HEK293 (cell line): ENCODE results near the gene ANKRD6.

Source experiments
- SP2 ChIP-seq: fragments of 450-650 bp; formaldehyde crosslinking; IDR thresholded peaks from 2 replicates; pipeline ENCODE4 v1.5.1; 2016; ENCODE audit warnings: missing biosample characterization, missing genetic modification characterization
- ZNF140 ChIP-seq: fragments of 450-650 bp; formaldehyde crosslinking; IDR thresholded peaks from 2 replicates; pipeline ENCODE4 v1.5.1; 2016; ENCODE audit warnings: missing biosample characterization, missing genetic modification characterization
- ZNF184 ChIP-seq: fragments of 450-650 bp; IDR thresholded peaks from 2 replicates; pipeline ENCODE4 v1.5.1; 2018; ENCODE audit warnings: missing biosample characterization, mild to moderate bottlenecking, missing genetic modification characterization
- ZNF426 ChIP-seq: fragments of 450-650 bp; formaldehyde crosslinking; IDR thresholded peaks from 2 replicates; pipeline ENCODE4 v1.5.1; 2017; ENCODE audit warnings: missing biosample characterization, missing genetic modification characterization, mild to moderate bottlenecking, inconsistent platforms, moderate library complexity
- ZNF501 ChIP-seq: fragments of 450-650 bp; formaldehyde crosslinking; IDR thresholded peaks from 2 replicates; pipeline ENCODE4 v1.5.1; 2016; ENCODE audit warnings: missing biosample characterization, missing genetic modification characterization
- TF ChIP-seq, protein P1 (sequence below): fragments of 450-650 bp; formaldehyde crosslinking; IDR thresholded peaks from 2 replicates; pipeline ENCODE4 v1.5.1; 2016; ENCODE audit warnings: missing biosample characterization, missing genetic modification characterization
- TF ChIP-seq, protein P2 (sequence below): fragments of 450-650 bp; formaldehyde crosslinking; IDR thresholded peaks from 2 replicates; pipeline ENCODE4 v1.5.1; 2016; ENCODE audit warnings: missing biosample characterization, missing genetic modification characterization, low read depth
- TF ChIP-seq, protein P3 (sequence below): IDR thresholded peaks from 2 replicates; pipeline ENCODE4 v1.6.1; 2011; ENCODE audit warnings: mild to moderate bottlenecking, low read depth, low read length, borderline replicate concordance

DNA sequence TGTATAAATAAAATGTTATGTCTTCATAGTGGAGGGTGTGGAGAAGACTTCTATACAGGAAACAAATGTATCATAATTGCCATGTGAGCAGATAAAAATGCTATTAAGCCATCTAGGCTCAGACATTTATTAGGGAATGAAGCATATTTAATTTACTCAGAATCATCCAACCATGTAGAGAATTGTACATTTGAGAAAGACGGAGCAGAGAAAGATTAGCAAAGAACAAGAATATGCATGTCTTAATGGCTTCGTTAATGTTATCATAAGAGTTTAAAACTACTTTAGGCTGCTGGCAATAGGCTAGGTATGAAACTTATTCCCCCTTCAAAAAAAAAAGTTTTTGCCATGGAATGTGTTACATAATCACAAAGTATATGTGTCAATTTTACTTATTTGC is 6.1 kb downstream of the ANKRD6 start:
- no peak for TF ChIP-seq ZNF426
- TF ChIP-seq, protein P1, sequence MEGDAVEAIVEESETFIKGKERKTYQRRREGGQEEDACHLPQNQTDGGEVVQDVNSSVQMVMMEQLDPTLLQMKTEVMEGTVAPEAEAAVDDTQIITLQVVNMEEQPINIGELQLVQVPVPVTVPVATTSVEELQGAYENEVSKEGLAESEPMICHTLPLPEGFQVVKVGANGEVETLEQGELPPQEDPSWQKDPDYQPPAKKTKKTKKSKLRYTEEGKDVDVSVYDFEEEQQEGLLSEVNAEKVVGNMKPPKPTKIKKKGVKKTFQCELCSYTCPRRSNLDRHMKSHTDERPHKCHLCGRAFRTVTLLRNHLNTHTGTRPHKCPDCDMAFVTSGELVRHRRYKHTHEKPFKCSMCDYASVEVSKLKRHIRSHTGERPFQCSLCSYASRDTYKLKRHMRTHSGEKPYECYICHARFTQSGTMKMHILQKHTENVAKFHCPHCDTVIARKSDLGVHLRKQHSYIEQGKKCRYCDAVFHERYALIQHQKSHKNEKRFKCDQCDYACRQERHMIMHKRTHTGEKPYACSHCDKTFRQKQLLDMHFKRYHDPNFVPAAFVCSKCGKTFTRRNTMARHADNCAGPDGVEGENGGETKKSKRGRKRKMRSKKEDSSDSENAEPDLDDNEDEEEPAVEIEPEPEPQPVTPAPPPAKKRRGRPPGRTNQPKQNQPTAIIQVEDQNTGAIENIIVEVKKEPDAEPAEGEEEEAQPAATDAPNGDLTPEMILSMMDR (tag by site-specific recombination): no peak
- TF ChIP-seq, protein P2, sequence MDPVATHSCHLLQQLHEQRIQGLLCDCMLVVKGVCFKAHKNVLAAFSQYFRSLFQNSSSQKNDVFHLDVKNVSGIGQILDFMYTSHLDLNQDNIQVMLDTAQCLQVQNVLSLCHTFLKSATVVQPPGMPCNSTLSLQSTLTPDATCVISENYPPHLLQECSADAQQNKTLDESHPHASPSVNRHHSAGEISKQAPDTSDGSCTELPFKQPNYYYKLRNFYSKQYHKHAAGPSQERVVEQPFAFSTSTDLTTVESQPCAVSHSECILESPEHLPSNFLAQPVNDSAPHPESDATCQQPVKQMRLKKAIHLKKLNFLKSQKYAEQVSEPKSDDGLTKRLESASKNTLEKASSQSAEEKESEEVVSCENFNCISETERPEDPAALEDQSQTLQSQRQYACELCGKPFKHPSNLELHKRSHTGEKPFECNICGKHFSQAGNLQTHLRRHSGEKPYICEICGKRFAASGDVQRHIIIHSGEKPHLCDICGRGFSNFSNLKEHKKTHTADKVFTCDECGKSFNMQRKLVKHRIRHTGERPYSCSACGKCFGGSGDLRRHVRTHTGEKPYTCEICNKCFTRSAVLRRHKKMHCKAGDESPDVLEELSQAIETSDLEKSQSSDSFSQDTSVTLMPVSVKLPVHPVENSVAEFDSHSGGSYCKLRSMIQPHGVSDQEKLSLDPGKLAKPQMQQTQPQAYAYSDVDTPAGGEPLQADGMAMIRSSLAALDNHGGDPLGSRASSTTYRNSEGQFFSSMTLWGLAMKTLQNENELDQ (tag by site-specific recombination): no peak
- TF ChIP-seq, protein P3, sequence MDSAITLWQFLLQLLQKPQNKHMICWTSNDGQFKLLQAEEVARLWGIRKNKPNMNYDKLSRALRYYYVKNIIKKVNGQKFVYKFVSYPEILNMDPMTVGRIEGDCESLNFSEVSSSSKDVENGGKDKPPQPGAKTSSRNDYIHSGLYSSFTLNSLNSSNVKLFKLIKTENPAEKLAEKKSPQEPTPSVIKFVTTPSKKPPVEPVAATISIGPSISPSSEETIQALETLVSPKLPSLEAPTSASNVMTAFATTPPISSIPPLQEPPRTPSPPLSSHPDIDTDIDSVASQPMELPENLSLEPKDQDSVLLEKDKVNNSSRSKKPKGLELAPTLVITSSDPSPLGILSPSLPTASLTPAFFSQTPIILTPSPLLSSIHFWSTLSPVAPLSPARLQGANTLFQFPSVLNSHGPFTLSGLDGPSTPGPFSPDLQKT: no peak
- TF ChIP-seq ZNF184 (tag by site-specific recombination): no peak
- TF ChIP-seq ZNF501 (tag by site-specific recombination): no peak
- no peak for TF ChIP-seq ZNF140 (tag by site-specific recombination)
- no peak for TF ChIP-seq SP2
